HG02798 (cell line): ENCODE data around the gene FLT4.

Experiments
- ATAC-seq: cut with Tn5 transposase; IDR thresholded peaks from one replicate; pipeline ENCODE4 v1.9.1; 2021; ENCODE audit warnings: mild to moderate bottlenecking; ENCODE audit not compliant: unreplicated experiment, poor library complexity

The FLT4 gene

DNA sequence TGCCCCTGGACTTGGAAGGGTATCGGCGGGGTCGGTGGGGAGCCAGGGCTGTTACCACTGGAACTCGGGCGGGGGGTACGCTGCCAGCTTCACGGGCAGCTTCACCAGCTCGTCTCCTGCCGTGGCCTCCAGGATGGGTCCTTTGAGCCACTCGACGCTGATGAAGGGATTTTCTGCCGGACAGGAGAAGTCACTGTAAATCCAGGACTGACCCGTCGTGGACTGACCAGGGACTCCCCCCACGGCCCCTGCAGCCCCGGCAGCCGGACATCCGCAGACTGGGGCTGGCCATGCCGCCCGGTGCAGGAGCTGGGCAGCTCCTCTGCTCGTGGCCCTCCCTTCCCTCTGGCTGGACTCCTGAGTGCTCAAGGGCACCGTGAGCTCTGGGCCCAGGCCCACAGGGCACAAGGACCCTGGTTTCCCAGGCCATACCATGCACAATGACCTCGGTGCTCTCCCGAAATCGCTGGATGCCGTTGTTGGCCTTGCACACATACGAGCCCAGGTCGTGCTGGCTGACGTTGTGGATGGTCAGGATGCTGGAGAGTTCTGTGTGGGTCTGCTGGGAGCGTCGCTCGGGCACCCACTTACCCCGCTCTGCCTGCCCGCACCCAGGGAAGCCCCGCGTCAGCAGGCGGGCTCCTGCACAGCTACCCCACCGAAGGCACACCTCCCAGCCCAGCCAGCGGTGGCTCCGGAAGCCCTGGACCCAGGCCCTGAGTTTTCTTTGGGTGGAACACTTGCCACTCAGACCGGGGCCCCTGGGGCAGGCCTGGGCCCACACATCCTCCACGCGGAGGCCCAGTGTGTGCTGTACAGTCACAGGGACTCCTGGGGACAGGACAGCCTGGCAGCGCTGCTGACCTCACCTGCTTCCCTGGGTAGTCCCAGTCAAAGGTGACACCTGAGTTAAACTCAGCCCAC, 20.3 kb downstream of the FLT4 start:
- ATAC-seq, result no peak

- ATAC-seq, result no peak
Observed at GRCh38 chr5:180628211-180628610, 21.2 kb downstream of the FLT4 start.

GRCh38 chr5:180627386-180628120, 21.8 kb downstream of the FLT4 start:
- ATAC-seq, result no peak

DNA sequence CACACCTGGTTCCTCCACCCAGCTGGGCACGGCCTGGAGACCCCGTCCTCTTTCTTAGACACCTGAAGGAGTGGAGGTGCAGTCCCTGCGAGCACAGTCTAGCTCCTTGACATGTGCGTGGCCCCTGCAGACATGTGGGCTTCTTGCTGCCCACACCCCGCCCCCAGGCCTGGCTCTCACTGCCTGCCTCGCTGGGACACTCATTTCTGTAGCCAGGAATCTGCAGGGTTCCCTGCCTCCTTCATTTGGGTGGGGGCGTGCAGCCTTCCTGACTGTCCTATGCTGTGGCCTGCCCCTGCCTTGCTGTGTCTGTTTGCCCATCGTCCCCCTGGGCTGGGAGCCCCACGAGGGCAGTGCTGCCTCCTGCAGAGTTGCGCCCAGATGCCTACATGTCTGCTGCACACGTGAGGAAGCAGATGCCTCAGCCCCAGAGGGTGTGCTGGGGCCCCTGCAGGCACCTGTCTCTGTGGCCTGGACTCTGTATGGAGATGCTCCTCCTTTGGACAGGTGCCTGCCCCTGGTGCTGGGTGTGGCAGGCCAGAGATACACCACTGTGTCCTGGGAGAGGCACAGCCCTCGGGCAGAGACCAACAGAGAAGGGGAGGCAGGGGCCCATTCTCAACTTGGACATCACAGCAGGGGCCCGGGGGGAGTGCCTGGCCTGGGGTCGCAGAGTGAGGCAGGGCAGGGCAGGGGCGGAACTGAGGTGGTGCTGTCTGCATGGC, 22.6 kb downstream of the FLT4 start:
- no peak for ATAC-seq

DNA sequence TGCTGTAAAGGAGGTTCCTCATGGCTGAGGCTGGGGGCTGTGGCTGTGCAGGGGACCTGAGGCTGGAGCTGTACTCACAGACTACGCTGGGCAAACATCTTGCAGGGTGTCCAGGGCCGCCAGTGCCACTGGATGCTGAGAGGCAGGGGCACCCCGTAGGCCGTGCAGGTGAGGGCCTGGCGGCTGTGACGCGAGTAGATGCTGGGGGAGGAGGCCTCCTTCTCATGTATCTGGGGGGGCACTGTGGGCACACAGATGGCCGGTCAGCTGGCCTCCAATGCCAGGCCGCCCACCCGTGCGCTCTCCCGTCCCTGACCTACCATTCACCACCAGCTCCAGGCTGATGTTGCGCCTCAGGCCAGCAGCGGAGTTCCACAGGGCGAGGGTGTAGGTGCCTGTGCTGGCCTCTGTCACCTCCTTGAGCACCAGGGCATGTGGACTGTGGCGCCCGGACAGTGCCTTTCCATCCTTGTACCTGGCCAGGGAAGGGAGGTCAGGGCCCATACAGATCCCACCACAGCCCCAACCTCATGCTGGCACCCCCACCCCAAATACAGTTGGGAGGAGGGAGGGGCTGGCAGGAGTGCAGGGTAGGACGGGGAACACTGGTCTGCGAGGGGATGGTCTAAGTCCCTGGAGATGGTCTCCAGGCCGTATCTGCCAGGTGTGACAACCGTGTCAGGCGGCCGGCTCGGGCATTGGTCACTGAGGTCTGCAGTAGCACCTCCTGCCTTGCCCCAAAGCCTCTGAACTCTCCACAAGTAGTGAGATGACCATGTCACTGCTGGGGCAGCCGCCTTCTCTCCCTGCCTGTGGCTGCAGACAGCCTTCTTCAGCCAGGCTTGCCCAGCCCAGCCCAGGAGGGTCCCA, 23.4 kb downstream of the FLT4 start:
- ATAC-seq, result no peak

DNA sequence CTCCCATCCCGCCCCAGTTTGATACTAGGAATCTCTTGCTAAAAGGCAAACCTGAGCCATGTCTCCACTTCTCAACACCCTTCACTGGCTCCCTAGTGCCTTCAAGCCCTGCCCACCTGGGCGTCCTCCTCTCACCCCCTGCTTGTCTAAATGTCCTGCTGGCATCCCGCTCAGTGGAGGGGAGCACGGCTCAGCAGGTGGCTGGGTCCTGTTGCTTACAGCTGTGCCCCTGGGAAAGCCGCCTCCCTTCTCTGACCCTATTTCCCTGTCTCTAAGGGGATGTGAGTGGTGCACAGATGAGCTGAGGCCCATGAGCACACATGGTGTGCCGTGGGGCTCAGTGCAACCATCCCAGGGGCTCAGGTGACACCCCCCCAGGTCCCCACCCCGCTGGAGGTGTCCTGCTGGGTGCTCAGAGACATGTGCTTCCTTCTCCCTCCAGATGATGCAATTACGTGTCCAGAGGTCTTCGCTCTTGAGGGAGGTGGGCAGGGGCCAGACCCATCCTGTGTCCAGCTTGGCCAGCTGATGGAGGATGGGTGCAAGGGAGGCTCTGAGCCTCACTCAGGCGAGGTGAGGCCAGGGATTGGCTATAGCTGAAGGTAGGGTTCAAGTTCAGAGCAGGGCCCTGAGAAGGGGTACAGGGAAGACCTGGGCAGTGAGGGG, 24.1 kb downstream of the FLT4 start:
- ATAC-seq, result no peak

- ATAC-seq, result no peak
Observed at GRCh38 chr5:180624587-180624986, 24.8 kb downstream of the FLT4 start.

GRCh38 chr5:180623844-180624243, 25.6 kb downstream of the FLT4 start:
- no peak for ATAC-seq

- no peak for ATAC-seq
Observed at GRCh38 chr5:180623411-180623834, 26.0 kb downstream of the FLT4 start.

GRCh38 chr5:180622910-180623309, 26.5 kb downstream of the FLT4 start:
- ATAC-seq, result no peak

DNA sequence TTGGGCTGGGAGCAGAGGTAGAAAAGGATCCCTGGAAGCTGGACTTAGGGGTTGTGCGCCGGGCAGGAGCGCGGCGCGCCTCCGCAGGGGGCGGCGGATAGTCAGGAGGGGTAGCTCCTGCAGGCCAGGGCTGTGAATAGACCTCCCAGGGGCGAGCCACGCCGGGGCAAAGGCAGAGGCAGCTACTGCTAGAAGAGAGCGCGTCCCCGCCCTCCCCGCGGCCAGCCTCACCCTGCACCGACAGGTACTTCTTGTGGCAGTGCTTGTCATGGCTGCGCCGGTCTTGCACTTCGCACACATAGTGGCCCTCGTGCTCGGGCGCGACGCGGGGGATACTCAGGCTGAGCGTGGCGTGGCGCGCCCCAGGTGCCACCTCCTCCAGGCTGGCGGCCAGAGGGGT, 28.1 kb downstream of the FLT4 start:
- ATAC-seq, result no peak

DNA sequence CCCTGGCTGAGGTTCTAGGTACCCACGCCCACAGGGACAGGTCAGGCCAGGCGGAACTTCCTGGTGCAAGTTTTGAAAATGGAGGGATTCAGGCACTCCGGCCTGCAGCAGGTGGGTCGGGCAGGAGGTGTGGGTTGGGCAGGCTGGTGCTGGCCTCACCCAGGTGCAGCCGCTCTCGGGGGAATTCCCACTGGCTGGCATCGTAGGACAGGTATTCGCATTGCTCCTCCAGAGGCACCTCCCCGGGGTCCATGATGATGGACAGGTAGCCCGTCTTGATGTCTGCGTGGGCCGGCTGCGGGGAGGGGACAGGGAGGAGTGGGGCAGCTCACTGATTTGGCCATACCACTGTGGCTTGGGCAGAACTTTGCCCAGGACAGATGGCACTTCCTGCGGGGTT, 29.4 kb downstream of the FLT4 start:
- no peak for ATAC-seq

- no peak for ATAC-seq
Observed at GRCh38 chr5:180619563-180619915, 29.9 kb downstream of the FLT4 start.

DNA sequence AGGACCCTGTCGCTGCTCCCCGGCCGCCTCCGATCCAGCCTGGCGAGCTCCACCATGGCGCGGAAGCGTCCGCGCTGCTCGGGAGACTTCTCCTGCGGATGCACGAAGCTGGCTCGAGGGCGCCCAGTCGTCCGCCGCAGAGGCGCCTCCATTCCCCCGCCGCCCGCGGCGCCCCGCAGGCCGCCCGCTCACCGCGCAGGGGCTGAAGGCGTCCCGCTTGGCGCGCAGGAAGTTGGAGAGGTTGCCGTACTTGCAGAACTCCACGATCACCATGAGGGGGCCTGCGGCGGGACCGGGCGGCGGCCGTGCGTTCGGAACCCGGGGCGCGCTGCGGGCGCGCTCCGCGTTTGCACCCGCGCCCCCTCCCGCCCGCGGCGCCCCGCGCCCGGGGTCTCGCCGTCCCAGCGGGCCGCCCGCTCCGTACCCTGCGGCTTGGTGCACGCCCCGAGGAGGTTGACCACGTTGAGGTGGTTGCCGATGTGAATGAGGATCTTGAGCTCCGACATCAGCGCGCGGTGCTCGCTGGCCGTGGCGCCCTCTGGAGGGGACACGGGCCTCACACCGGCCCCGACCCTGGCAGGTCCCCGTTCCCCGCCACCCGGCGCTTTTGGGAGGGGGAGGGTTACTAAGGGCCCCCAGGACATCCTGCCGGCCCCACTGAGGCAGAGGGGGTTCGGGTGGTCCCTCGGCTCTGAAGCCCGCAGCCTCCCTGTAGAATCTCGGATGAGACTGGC, 30.4 kb downstream of the FLT4 start:
- no peak for ATAC-seq

DNA sequence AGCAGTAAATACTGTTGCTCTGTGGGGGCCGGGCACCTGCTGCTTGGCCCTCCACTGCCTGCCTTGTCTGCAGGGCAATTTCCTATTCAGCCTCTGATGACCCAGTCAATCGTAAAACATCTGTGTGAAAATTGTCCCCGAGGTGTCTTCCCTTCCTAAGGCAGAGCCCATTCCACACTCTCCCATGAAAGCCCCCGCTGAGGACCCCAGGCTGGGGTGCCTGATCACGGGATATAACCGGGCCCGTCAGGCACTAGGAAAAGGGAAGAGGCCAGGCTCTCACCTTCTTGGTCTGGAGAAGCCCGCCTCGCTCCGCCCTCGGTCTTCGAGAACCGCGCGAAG, 30.9 kb downstream of the FLT4 start:
- no peak for ATAC-seq

DNA sequence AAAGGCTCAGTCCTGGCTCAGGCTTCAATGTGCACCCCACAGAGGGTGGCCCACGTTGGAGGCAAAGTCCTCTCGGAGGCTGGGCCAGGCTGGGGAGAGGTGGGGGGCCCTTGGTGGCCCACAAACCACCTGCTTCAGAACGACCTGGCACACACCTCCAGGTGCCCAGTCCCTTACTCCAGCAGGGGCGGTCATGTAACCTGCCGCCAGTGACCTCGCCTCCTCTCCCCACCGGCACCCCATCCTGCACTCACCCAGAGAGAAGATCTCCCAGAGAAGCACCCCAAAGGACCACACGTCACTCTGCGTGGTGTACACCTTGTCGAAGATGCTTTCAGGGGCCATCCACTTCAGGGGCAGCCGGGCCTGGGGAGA, 35.6 kb downstream of the FLT4 start:
- no peak for ATAC-seq

DNA sequence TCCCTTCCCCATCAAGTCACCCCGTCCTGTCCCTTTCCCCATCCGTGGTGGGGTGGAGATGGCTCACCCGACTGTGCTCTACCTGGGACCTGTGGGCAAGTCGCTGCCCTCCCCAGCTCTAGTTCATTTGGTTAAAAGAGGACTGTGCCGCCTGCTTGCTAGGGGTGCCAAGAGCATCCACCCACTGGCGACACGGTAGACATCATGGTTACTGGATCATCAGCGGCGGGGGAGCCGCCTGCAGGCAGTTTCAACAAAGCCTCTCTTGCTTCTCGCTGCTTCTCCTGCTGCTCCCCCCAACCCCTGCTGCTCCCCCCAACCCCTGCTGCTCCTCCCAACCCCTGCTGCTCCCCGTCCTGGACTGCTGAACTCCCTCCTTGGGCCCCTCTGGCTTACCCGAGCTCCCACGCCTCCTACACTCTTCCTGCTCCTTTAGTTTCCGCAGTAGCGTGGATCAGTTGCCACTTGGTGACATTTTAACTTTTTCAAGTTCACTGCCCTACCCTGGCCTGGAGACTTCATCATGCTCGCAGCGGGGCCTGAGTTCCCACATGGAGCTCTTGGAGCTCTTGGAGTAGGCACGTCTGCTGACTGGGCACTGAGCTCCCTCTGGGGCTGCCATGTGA, 36.1 kb downstream of the FLT4 start:
- ATAC-seq, result no peak

- no peak for ATAC-seq
Observed at GRCh38 chr5:180612683-180613082, 36.7 kb downstream of the FLT4 start.
